Measurements from ENCODE around the gene RBM4B. TPM values are rescaled to one million over a fixed set of nuclear protein-coding genes. Genes with fewer than 3 reads are reported as not detected.

The RBM4B gene
- total RNA-seq, 6 experiments from 2014 or later = 3.6 to 9.4 (median 6.9) TPM

- Histone ChIP-seq H3K4me3 (no peak overlapping the region), H3K9me3 (no peaks in the 10 kb centered on the region), H3K27ac (no peak overlapping the region), H3K27me3 (no peaks in the 10 kb centered on the region), H3K4me1 (no peaks in the 10 kb centered on the region), H3K36me3 (peaks cover 0 to 48% (median 18%) of the 10 kb centered on the region in 4 donors)
- 89% methylated on average over 9 of the region's 15 CpGs for WGBS (ENCODE audit: insufficient coverage, low coverage, low lambda C conversion rate, missing lambda C conversion rate)
- DNase-seq (no peak), ATAC-seq (no peak)
- intact Hi-C loops (cut with DNase I) = loop anchor here (2.0 to 5.0 kb wide), 2 partner anchors 139 to 141 kb away; no protein-coding TSS in a partner anchor
- TF ChIP-seq POLR2A (IDR thresholded peaks at IDR 0.05) = no peak
- TF ChIP-seq CTCF (IDR thresholded peaks at IDR 0.05) = no peak
These were observed 15.8 kb upstream of the RBM4B start for GRCh38 chr11:66693356-66694055.

GRCh38 chr11:66692871-66693331 is 15.2 kb upstream of the RBM4B start:
- WGBS (ENCODE audit: insufficient coverage, low coverage, low lambda C conversion rate, missing lambda C conversion rate) = 90% methylated on average over 2 of the region's 20 CpGs
- intact Hi-C loops (cut with DNase I) = loop anchor here in 1 of 2 donors (5.0 kb wide), 1 partner anchor 139 kb away; no protein-coding TSS in a partner anchor
- no peaks in the 10 kb centered on the region for H3K4me1 ChIP-seq

GRCh38 chr11:66692446-66692845 is 14.8 kb upstream of the RBM4B start:
- ATAC-seq (no peak), DNase-seq (no peak)
- intact Hi-C loops (cut with DNase I) = loop anchor here in 1 of 2 donors (5.0 kb wide), 1 partner anchor 140 kb away; no protein-coding TSS in a partner anchor
- Histone ChIP-seq H3K9me3 (no peaks in the 10 kb centered on the region), H3K36me3 (peaks cover 0 to 48% (median 20%) of the 10 kb centered on the region in 4 donors), H3K27me3 (no peaks in the 10 kb centered on the region), H3K27ac (no peak overlapping the region), H3K4me1 (no peaks in the 10 kb centered on the region), H3K4me3 (no peak overlapping the region)
- no peak for TF ChIP-seq POLR2A (IDR thresholded peaks at IDR 0.05)
- TF ChIP-seq CTCF (IDR thresholded peaks at IDR 0.05) = no peak
- WGBS (ENCODE audit: insufficient coverage, low coverage, low lambda C conversion rate, missing lambda C conversion rate) = 75% methylated on average over 11 of the region's 18 CpGs

More at GRCh38 chr11:66692871-66693331, 15.2 kb upstream of the RBM4B start:
- TF ChIP-seq POLR2A (IDR thresholded peaks at IDR 0.05) (no peak), CTCF (IDR thresholded peaks at IDR 0.05) (no peak)
- DNase-seq = no peak
- H3K27ac ChIP-seq = no peak overlapping the region
- peaks cover 0 to 48% (median 19%) of the 10 kb centered on the region in 4 donors for H3K36me3 ChIP-seq
- H3K4me3 ChIP-seq = no peak overlapping the region
- no peaks in the 10 kb centered on the region for H3K9me3 ChIP-seq
- H3K27me3 ChIP-seq = no peaks in the 10 kb centered on the region
- no peak for ATAC-seq

GRCh38 chr11:66691311-66691980 is 13.8 kb upstream of the RBM4B start:
- TF ChIP-seq POLR2A (IDR thresholded peaks at IDR 0.05) (no peak), CTCF (IDR thresholded peaks at IDR 0.05) (no peak)
- H3K9me3 ChIP-seq = no peaks in the 10 kb centered on the region
- peaks cover 0 to 58% (median 19%) of the 10 kb centered on the region in 4 donors for H3K36me3 ChIP-seq
- no peak for DNase-seq
- 74% methylated on average over 9 of the region's 38 CpGs for WGBS (ENCODE audit: insufficient coverage, low coverage, low lambda C conversion rate, missing lambda C conversion rate)
- H3K27me3 ChIP-seq = no peaks in the 10 kb centered on the region
- ATAC-seq = no peak
- no peaks in the 10 kb centered on the region for H3K4me1 ChIP-seq
- intact Hi-C loops (cut with DNase I) = loop anchor here in 1 of 2 donors (5.0 kb wide), 1 partner anchor 141 kb away; no protein-coding TSS in a partner anchor
- H3K27ac ChIP-seq = no peak overlapping the region
- no peak overlapping the region for H3K4me3 ChIP-seq
